HEK293 (cell line): ENCODE measurements around the gene KPNA3.
"Not testable (repeated sequence)": the region's sequence is repeated elsewhere in the genome, so short reads cannot be mapped to it uniquely, and the experiment has no call there.

Experiments
- CTCF ChIP-seq: fragments of 450-650 bp; formaldehyde crosslinking; IDR thresholded peaks from 2 replicates; pipeline ENCODE4 v1.5.1; 2016; ENCODE audit warnings: missing biosample characterization, missing genetic modification characterization
- KLF1 ChIP-seq: fragments of 450-650 bp; formaldehyde crosslinking; IDR thresholded peaks from 2 replicates; pipeline ENCODE4 v1.5.1; 2016; ENCODE audit warnings: missing biosample characterization, missing genetic modification characterization
- KLF9 ChIP-seq: fragments of 450-650 bp; formaldehyde crosslinking; IDR thresholded peaks from 2 replicates; pipeline ENCODE4 v1.5.1; 2016; ENCODE audit warnings: missing biosample characterization, missing genetic modification characterization, low read depth
- MYNN ChIP-seq: fragments of 450-650 bp; formaldehyde crosslinking; IDR thresholded peaks from 2 replicates; pipeline ENCODE4 v1.5.1; 2016; ENCODE audit warnings: missing biosample characterization, missing genetic modification characterization, borderline replicate concordance
- SP2 ChIP-seq: fragments of 450-650 bp; formaldehyde crosslinking; IDR thresholded peaks from 2 replicates; pipeline ENCODE4 v1.5.1; 2016; ENCODE audit warnings: missing biosample characterization, missing genetic modification characterization
- YY1 ChIP-seq: fragments of 450-650 bp; formaldehyde crosslinking; IDR thresholded peaks from 2 replicates; pipeline ENCODE4 v1.5.1; 2018; ENCODE audit warnings: missing biosample characterization, missing genetic modification characterization
- ZBTB1 ChIP-seq: fragments of 450-650 bp; formaldehyde crosslinking; IDR thresholded peaks from 2 replicates; pipeline ENCODE4 v1.5.1; 2016; ENCODE audit warnings: missing biosample characterization, missing genetic modification characterization
- ZEB2 ChIP-seq: fragments of 450-650 bp; formaldehyde crosslinking; IDR thresholded peaks from 2 replicates; pipeline ENCODE4 v1.5.1; 2016; ENCODE audit warnings: missing biosample characterization, missing genetic modification characterization
- ZNF10 ChIP-seq: fragments of 450-650 bp; formaldehyde crosslinking; IDR thresholded peaks from 2 replicates; pipeline ENCODE4 v1.5.1; 2017; ENCODE audit warnings: missing biosample characterization, missing genetic modification characterization
- ZNF391 ChIP-seq: fragments of 450-650 bp; formaldehyde crosslinking; IDR thresholded peaks from 2 replicates; pipeline ENCODE4 v1.5.1; 2016; ENCODE audit warnings: low read depth, missing biosample characterization, missing genetic modification characterization, borderline replicate concordance
- ZNF623 ChIP-seq: fragments of 450-650 bp; formaldehyde crosslinking; IDR thresholded peaks from 2 replicates; pipeline ENCODE4 v1.5.1; 2016; ENCODE audit warnings: missing biosample characterization, missing genetic modification characterization
- ZNF626 ChIP-seq: fragments of 450-650 bp; sonication (Bioruptor Pico); formaldehyde crosslinking; IDR thresholded peaks from 2 replicates; pipeline ENCODE4 v1.5.1; 2018; ENCODE audit warnings: missing biosample characterization, missing genetic modification characterization, inconsistent platforms
- TF ChIP-seq, protein P1 (sequence below): fragments of 450-650 bp; formaldehyde crosslinking; optimal IDR thresholded peaks from 2 replicates; pipeline ENCODE3; 2016; ENCODE audit warnings: missing biosample characterization, mild to moderate bottlenecking, missing genetic modification characterization

DNA sequence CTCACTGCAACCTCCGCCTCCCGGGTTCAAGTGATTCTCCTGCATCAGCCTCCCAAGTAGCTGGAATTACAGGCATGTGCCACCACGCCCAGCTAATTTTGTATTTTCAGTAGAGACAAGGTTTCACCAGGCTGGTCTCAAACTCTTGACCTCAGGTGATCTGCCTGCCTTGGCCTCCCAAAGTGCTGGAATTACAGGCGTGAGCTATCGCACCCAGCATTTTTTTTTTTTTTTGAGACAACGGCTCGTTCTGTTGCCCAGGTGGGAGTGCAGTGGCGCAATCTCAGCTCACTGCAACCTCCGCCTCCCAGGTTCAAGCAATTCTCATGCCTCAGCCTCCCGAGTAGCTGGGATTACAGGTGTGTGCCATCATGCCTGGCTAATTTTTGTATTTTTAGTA lies 10.6 kb upstream of the KPNA3 start:
- not testable (repeated sequence) for TF ChIP-seq KLF1 (tag by site-specific recombination); CTCF (tag by site-specific recombination); ZEB2 (tag by site-specific recombination); MYNN (tag by site-specific recombination); ZNF626; SP2 (tag by site-specific recombination); YY1 (tag by site-specific recombination); ZNF623 (tag by site-specific recombination); ZNF10 (tag by site-specific recombination); ZBTB1 (tag by site-specific recombination); KLF9 (tag by site-specific recombination); ZNF391 (tag by site-specific recombination)
- TF ChIP-seq, protein P1, sequence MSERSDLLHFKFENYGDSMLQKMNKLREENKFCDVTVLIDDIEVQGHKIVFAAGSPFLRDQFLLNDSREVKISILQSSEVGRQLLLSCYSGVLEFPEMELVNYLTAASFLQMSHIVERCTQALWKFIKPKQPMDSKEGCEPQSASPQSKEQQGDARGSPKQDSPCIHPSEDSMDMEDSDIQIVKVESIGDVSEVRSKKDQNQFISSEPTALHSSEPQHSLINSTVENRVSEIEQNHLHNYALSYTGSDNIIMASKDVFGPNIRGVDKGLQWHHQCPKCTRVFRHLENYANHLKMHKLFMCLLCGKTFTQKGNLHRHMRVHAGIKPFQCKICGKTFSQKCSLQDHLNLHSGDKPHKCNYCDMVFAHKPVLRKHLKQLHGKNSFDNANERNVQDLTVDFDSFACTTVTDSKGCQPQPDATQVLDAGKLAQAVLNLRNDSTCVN (tag by site-specific recombination), result not testable (repeated sequence)
